ENCODE data around the gene NT5E.

NT5E gene

DNA sequence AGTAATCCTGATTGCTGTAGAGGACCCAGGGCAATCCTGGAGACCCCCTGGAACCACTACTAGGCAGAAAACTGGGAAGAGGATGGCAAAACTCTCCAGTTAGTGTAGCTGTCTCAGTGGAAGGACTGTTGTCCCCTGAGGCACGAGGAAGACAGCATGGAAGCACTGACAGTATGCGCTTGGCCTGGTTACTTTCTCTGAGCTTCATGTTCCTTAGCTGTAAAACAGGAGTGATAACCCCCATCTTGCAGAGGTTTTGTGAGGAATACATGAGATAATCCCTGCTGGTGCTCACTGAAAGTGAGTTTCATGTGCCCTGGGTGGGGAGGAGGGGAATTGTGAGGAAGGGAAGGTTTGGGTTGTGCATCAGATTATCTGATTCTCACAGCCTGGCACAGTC, 3.2 kb downstream of the NT5E start:
- POLR2A ChIA-PET, result no interaction called here
- TF ChIP-seq ZNF501 (tag by site-specific recombination; IDR thresholded peaks at IDR 0.05), result no peak
- TF ChIP-seq ZNF239 (tag by site-specific recombination; IDR thresholded peaks at IDR 0.05), result no peak
- no peak for TF ChIP-seq MEIS1 (CRISPR knock-in tag; IDR thresholded peaks at IDR 0.05; ENCODE audit: borderline replicate concordance)
- no peak for TF ChIP-seq ZNF621 (tag by site-specific recombination; IDR thresholded peaks at IDR 0.05)
- no peak for TF ChIP-seq ZNF214 (tag by site-specific recombination; IDR thresholded peaks at IDR 0.05; ENCODE audit: borderline replicate concordance)
- no peak for TF ChIP-seq ZNF302 (tag by site-specific recombination; IDR thresholded peaks at IDR 0.05; ENCODE audit: low read depth)
- TF ChIP-seq EGR2 (tag by site-specific recombination; IDR thresholded peaks at IDR 0.05; ENCODE audit: low read depth), result no peak
- TF ChIP-seq ZNF394 (tag by site-specific recombination; IDR thresholded peaks at IDR 0.05; ENCODE audit: borderline replicate concordance), result no peak
- TF ChIP-seq ZBTB44 (tag by site-specific recombination; IDR thresholded peaks at IDR 0.05), result no peak
- TF ChIP-seq ZNF488 (tag by site-specific recombination; IDR thresholded peaks at IDR 0.05), result no peak

DNA sequence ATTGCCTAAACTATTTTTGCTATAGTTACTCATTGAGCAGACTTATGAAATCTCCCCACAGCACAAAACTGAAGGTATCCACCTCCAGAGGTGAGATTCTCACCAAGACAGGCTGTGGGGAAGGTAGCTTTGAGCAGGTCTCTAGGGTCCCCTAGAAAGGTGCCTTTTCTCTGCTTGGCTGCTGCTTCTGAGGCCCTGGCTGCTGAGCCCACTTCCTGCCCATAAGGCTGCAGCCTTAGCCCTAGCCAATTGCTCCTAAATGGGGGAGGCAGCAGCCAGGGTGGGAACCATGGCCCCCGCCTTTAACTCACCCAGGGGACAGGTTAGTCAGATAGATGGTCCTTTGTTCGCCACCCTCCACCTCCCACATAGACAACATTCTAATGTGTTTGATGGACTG, 3.6 kb downstream of the NT5E start:
- Histone ChIP-seq H3K27ac (ENCODE audit: extremely low read depth, low read depth, low read length) (no peak overlapping the region), H3K4me3 (ENCODE audit: low read depth, low read length) (no peak overlapping the region)
- no peak for TF ChIP-seq REPIN1 (tag by site-specific recombination; IDR thresholded peaks at IDR 0.05; ENCODE audit: low read depth)
- TF ChIP-seq, protein P1, sequence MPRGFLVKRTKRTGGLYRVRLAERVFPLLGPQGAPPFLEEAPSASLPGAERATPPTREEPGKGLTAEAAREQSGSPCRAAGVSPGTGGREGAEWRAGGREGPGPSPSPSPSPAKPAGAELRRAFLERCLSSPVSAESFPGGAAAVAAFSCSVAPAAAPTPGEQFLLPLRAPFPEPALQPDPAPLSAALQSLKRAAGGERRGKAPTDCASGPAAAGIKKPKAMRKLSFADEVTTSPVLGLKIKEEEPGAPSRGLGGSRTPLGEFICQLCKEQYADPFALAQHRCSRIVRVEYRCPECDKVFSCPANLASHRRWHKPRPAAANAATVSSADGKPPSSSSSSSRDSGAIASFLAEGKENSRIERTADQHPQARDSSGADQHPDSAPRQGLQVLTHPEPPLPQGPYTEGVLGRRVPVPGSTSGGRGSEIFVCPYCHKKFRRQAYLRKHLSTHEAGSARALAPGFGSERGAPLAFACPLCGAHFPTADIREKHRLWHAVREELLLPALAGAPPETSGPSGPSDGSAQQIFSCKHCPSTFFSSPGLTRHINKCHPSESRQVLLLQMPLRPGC (tag by site-specific recombination; IDR thresholded peaks at IDR 0.05), result no peak
- TF ChIP-seq ZNF707 (tag by site-specific recombination; IDR thresholded peaks at IDR 0.05), result no peak
- TF ChIP-seq, protein P2, sequence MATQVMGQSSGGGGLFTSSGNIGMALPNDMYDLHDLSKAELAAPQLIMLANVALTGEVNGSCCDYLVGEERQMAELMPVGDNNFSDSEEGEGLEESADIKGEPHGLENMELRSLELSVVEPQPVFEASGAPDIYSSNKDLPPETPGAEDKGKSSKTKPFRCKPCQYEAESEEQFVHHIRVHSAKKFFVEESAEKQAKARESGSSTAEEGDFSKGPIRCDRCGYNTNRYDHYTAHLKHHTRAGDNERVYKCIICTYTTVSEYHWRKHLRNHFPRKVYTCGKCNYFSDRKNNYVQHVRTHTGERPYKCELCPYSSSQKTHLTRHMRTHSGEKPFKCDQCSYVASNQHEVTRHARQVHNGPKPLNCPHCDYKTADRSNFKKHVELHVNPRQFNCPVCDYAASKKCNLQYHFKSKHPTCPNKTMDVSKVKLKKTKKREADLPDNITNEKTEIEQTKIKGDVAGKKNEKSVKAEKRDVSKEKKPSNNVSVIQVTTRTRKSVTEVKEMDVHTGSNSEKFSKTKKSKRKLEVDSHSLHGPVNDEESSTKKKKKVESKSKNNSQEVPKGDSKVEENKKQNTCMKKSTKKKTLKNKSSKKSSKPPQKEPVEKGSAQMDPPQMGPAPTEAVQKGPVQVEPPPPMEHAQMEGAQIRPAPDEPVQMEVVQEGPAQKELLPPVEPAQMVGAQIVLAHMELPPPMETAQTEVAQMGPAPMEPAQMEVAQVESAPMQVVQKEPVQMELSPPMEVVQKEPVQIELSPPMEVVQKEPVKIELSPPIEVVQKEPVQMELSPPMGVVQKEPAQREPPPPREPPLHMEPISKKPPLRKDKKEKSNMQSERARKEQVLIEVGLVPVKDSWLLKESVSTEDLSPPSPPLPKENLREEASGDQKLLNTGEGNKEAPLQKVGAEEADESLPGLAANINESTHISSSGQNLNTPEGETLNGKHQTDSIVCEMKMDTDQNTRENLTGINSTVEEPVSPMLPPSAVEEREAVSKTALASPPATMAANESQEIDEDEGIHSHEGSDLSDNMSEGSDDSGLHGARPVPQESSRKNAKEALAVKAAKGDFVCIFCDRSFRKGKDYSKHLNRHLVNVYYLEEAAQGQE (tag by site-specific recombination; IDR thresholded peaks at IDR 0.05), result no peak
- TF ChIP-seq GLI4 (tag by site-specific recombination; IDR thresholded peaks at IDR 0.05), result no peak
- TF ChIP-seq ZNF24 (tag by site-specific recombination; IDR thresholded peaks at IDR 0.05), result no peak
- TF ChIP-seq, protein P3, sequence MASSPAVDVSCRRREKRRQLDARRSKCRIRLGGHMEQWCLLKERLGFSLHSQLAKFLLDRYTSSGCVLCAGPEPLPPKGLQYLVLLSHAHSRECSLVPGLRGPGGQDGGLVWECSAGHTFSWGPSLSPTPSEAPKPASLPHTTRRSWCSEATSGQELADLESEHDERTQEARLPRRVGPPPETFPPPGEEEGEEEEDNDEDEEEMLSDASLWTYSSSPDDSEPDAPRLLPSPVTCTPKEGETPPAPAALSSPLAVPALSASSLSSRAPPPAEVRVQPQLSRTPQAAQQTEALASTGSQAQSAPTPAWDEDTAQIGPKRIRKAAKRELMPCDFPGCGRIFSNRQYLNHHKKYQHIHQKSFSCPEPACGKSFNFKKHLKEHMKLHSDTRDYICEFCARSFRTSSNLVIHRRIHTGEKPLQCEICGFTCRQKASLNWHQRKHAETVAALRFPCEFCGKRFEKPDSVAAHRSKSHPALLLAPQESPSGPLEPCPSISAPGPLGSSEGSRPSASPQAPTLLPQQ (tag by site-specific recombination; IDR thresholded peaks at IDR 0.05), result no peak
- TF ChIP-seq SETDB1 (IDR thresholded peaks at IDR 0.05; ENCODE audit: insufficient read length, low read length), result no peak
- no peak for TF ChIP-seq ZNF214 (tag by site-specific recombination; IDR thresholded peaks at IDR 0.05; ENCODE audit: borderline replicate concordance)
- TF ChIP-seq ZNF843 (tag by site-specific recombination; IDR thresholded peaks at IDR 0.05), result no peak
- no peak for TF ChIP-seq ZNF654 (tag by site-specific recombination; IDR thresholded peaks at IDR 0.05; ENCODE audit: low read depth)
- no peak for TF ChIP-seq ELK4 (IDR thresholded peaks at IDR 0.05; ENCODE audit: borderline replicate concordance, low read depth, low read length)
- TF ChIP-seq KLF9 (tag by site-specific recombination; IDR thresholded peaks at IDR 0.05; ENCODE audit: low read depth), result no peak

More for the DNA sequence above, 3.2 kb downstream of the NT5E start:
- H3K27ac ChIP-seq (ENCODE audit: extremely low read depth, low read depth, low read length), result no peak overlapping the region
- H3K36me3 ChIP-seq (ENCODE audit: control insufficient read depth in 2 of 2, insufficient read depth in 1 of 2, low read length in 2 of 2), result no peaks in the 10 kb centered on the region
- CTCF ChIA-PET, result interaction anchor here (0.6 to 0.8 kb wide), 2 partner anchors 98 to 1609 kb away, joined by 3 to 5 read pairs; no protein-coding TSS in a partner anchor
- H3K4me3 ChIP-seq (ENCODE audit: low read depth, low read length), result no peak overlapping the region
- no peaks in the 10 kb centered on the region for H3K9me3 ChIP-seq (ENCODE audit: control insufficient read depth, insufficient read depth, low read depth, low read length)
- H3K4me1 ChIP-seq (ENCODE audit: control insufficient read depth, insufficient read depth, low read length), result peaks cover 11% of the 10 kb centered on the region

More for the DNA sequence above, 3.6 kb downstream of the NT5E start:
- CTCF ChIA-PET, result interaction anchor here (0.6 kb wide), 1 partner anchor 1609 kb away, joined by 3 read pairs; no protein-coding TSS in a partner anchor
- Histone ChIP-seq H3K4me1 (ENCODE audit: control insufficient read depth, insufficient read depth, low read length) (peaks cover 11% of the 10 kb centered on the region), H3K36me3 (ENCODE audit: control insufficient read depth in 2 of 2, insufficient read depth in 1 of 2, low read length in 2 of 2) (no peaks in the 10 kb centered on the region), H3K9me3 (ENCODE audit: control insufficient read depth, insufficient read depth, low read depth, low read length) (no peaks in the 10 kb centered on the region)
- POLR2A ChIA-PET, result no interaction called here
